Suprapubic skin (tissue), 4 donors: ENCODE measurements around the gene RPTOR. TPM values are rescaled to one million over a fixed set of nuclear protein-coding genes. Genes with fewer than 3 reads are reported as not detected.

ENCODE experiments used
- DNase-seq, 2 donors: peaks; one replicate each; pipeline ENCODE4 v3.0.0-alpha.2; 2019; ENCODE audit warnings: low spot score in 2 of 2
- H3K27ac ChIP-seq: fragments of 200-600 bp; sonication (generic); one replicate; pipeline ENCODE4 v1.5.1; 2019
- H3K27me3 ChIP-seq: fragments of 200-600 bp; sonication (generic); one replicate; pipeline ENCODE4 v1.5.1; 2019
- H3K36me3 ChIP-seq: fragments of 200-600 bp; sonication (generic); one replicate; pipeline ENCODE4 v1.5.1; 2019
- H3K4me1 ChIP-seq: fragments of 200-600 bp; sonication (generic); one replicate; pipeline ENCODE4 v1.5.1; 2019
- H3K4me3 ChIP-seq: fragments of 200-600 bp; sonication (generic); one replicate; pipeline ENCODE4 v1.5.1; 2019; ENCODE audit warnings: mild to moderate bottlenecking
- H3K9me3 ChIP-seq: fragments of 200-600 bp; sonication (generic); one replicate; pipeline ENCODE4 v1.5.1; 2019
- CTCF ChIP-seq, 2 donors: fragments of 200-600 bp in 1 of 2; fragments of 450-650 bp in 1 of 2; sonication (generic) in 1 of 2; IDR thresholded peaks; one replicate each; pipeline ENCODE4 v1.5.1; 2016 to 2019; ENCODE audit warnings: antibody characterized with exemption in 2 of 2, mild to moderate bottlenecking in 1 of 2, moderate library complexity in 1 of 2
- EP300 ChIP-seq: sonication (generic); formaldehyde crosslinking; IDR thresholded peaks from one replicate; pipeline ENCODE4 v1.6.1; 2017; ENCODE audit warnings: antibody characterized with exemption
- POLR2A ChIP-seq, 2 donors: fragments of 450-650 bp; IDR thresholded peaks; one replicate each; pipeline ENCODE4 v1.6.1; 2017; ENCODE audit warnings: antibody characterized with exemption in 2 of 2, mild to moderate bottlenecking in 2 of 2, moderate library complexity in 2 of 2
- POLR2AphosphoS5 ChIP-seq, 3 donors: sonication (generic); formaldehyde crosslinking; IDR thresholded peaks; one replicate each; pipeline ENCODE4 v1.6.1; 2017; ENCODE audit warnings: antibody characterized with exemption in 3 of 3
- WGBS: methylation state at CpG from one replicate; pipeline ENCODE4 v1.1.5; 2018; 5-methylcytosine and 5-hydroxymethylcytosine counted together
- total RNA-seq, 4 donors: library from RNA; depleted of rRNA; stranded (reverse); fragments of >200 nt; gene quantifications; one replicate each; pipeline ENCODE4 v1.1.0, GENCODE V29; 2016

The RPTOR gene
- total RNA-seq, 4 donors from 2014 or later: 45.8 to 84.6 (median 53.0) TPM

- DNase-seq: no peak
- Histone ChIP-seq H3K4me3 (no peak overlapping the region), H3K27me3 (no peaks in the 10 kb centered on the region), H3K36me3 (peaks cover 4% of the 10 kb centered on the region), H3K4me1 (peaks cover 12% of the 10 kb centered on the region), H3K27ac (no peak overlapping the region), H3K9me3 (no peaks in the 10 kb centered on the region)
- TF ChIP-seq POLR2AphosphoS5 (IDR thresholded peaks at IDR 0.05): no peak
- no peak for TF ChIP-seq POLR2A (IDR thresholded peaks at IDR 0.05)
- TF ChIP-seq EP300: no peak
- TF ChIP-seq CTCF (IDR thresholded peaks at IDR 0.05): no peak
- WGBS: 80% methylated on average over 12 of the region's 12 CpGs
These were observed 148.9 kb downstream of the RPTOR start for GRCh38 chr17:80693511-80693910.

GRCh38 chr17:80694085-80694991 lies 149.7 kb downstream of the RPTOR start:
- peaks cover 4% of the 10 kb centered on the region for H3K36me3 ChIP-seq
- 88% methylated on average over 16 of the region's 28 CpGs for WGBS
- H3K27ac ChIP-seq: no peak overlapping the region
- H3K4me3 ChIP-seq: no peak overlapping the region
- TF ChIP-seq POLR2AphosphoS5 (IDR thresholded peaks at IDR 0.05): no peak
- no peak for TF ChIP-seq POLR2A (IDR thresholded peaks at IDR 0.05)
- no peak for TF ChIP-seq CTCF (IDR thresholded peaks at IDR 0.05)
- no peak for TF ChIP-seq EP300
- H3K27me3 ChIP-seq: no peaks in the 10 kb centered on the region
- H3K4me1 ChIP-seq: peaks cover 12% of the 10 kb centered on the region
- no peaks in the 10 kb centered on the region for H3K9me3 ChIP-seq
- DNase-seq: no peak

GRCh38 chr17:80694992-80695912 lies 150.6 kb downstream of the RPTOR start:
- no peak for TF ChIP-seq CTCF (IDR thresholded peaks at IDR 0.05)
- no peak for TF ChIP-seq POLR2A (IDR thresholded peaks at IDR 0.05)
- no peak for TF ChIP-seq POLR2AphosphoS5 (IDR thresholded peaks at IDR 0.05)
- TF ChIP-seq EP300: no peak
- 82% methylated on average over 26 of the region's 28 CpGs for WGBS
- Histone ChIP-seq H3K27ac (no peak overlapping the region), H3K9me3 (no peaks in the 10 kb centered on the region), H3K4me1 (peaks cover 12% of the 10 kb centered on the region), H3K27me3 (no peaks in the 10 kb centered on the region), H3K4me3 (no peak overlapping the region), H3K36me3 (peaks cover 4% of the 10 kb centered on the region)
- DNase-seq: no peak

GRCh38 chr17:80695979-80696378 lies 151.3 kb downstream of the RPTOR start:
- Histone ChIP-seq H3K27ac (no peak overlapping the region), H3K9me3 (no peaks in the 10 kb centered on the region), H3K4me3 (no peak overlapping the region), H3K36me3 (peaks cover 4% of the 10 kb centered on the region), H3K4me1 (peaks cover 12% of the 10 kb centered on the region), H3K27me3 (no peaks in the 10 kb centered on the region)
- WGBS: 37% methylated on average over 4 of the region's 4 CpGs
- DNase-seq: no peak
- TF ChIP-seq CTCF (IDR thresholded peaks at IDR 0.05) (no peak), EP300 (no peak), POLR2A (IDR thresholded peaks at IDR 0.05) (no peak), POLR2AphosphoS5 (IDR thresholded peaks at IDR 0.05) (no peak)

- peaks cover 3% of the 10 kb centered on the region for H3K36me3 ChIP-seq
- peaks cover 12% of the 10 kb centered on the region for H3K4me1 ChIP-seq
- H3K4me3 ChIP-seq: no peak overlapping the region
- WGBS: 71% methylated on average over 8 of the region's 14 CpGs
- TF ChIP-seq CTCF (IDR thresholded peaks at IDR 0.05): no peak
- TF ChIP-seq EP300: no peak
- no peak overlapping the region for H3K27ac ChIP-seq
- H3K9me3 ChIP-seq: no peaks in the 10 kb centered on the region
- DNase-seq: no peak
- H3K27me3 ChIP-seq: no peaks in the 10 kb centered on the region
These were observed 151.8 kb downstream of the RPTOR start for GRCh38 chr17:80696456-80696855.
